ENCODE data around the gene NAPSA. TPM values are rescaled to one million over a fixed set of nuclear protein-coding genes. Genes with fewer than 3 reads are reported as not detected.

The NAPSA gene
- total and polyA plus RNA-seq, 9 of the 15 experiments (the other 6 are each of a cell fraction or from before 2014, with no cell fraction given) = 0.25 to 1.9 (median 0.69) TPM

DNA sequence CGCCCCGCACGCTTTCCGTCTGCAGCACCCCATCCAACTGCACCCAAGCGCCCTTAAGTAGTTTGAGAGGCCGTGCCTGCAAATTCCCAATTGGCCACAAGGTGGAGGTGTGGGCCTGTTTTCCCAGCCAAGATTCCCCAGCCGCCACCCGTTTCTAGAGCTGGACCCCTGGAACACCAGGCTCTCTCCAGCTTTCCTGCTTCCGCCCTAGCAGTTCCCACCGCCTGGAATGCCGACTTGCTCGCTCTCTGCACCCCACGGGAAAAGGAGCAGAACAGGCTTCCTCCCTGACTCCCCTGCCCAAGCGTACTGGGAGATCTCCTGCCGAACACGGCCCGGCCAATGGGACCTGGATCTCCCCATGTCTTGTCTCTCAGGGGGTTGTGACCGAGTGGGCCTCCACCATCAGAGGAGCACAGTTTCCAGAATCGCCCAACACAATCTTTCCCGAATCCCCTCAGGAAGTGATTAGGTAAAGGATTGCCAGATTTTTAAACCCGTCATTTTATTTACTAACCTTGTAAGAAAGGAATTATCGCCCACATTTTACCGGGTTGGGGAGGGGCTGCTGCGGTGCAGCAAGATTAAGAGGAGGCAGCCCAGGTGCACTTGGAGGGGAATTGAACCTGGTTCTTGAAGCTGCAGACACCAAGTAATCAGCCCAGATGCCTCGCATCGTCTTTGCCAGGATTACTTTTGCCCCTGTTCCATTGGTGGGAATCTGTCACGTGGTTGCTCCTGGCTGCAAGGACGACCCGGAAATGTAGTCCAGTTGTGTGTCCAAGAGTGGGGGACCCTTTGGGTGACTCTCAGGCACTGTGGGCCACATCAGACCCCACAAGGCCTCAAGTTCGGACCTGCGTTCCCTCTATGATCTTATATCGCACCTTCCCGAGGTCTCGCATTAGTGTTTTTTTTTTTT, 3.5 kb upstream of the NAPSA start (continued):
- TF ChIP-seq, protein P1, sequence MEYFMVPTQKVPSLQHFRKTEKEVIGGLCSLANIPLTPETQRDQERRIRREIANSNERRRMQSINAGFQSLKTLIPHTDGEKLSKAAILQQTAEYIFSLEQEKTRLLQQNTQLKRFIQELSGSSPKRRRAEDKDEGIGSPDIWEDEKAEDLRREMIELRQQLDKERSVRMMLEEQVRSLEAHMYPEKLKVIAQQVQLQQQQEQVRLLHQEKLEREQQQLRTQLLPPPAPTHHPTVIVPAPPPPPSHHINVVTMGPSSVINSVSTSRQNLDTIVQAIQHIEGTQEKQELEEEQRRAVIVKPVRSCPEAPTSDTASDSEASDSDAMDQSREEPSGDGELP (CRISPR knock-in tag; IDR thresholded peaks at IDR 0.05; ENCODE audit: borderline replicate concordance) = peak; percentile 48; the same call in 1 of the 2 replicates
- TF ChIP-seq U2AF1 (optimal IDR thresholded peaks at IDR 0.05; ENCODE audit: low read depth, low read length) = no peak
- TF ChIP-seq SREBF2 (CRISPR knock-in tag; IDR thresholded peaks at IDR 0.05) = no peak
- TF ChIP-seq, protein P2, sequence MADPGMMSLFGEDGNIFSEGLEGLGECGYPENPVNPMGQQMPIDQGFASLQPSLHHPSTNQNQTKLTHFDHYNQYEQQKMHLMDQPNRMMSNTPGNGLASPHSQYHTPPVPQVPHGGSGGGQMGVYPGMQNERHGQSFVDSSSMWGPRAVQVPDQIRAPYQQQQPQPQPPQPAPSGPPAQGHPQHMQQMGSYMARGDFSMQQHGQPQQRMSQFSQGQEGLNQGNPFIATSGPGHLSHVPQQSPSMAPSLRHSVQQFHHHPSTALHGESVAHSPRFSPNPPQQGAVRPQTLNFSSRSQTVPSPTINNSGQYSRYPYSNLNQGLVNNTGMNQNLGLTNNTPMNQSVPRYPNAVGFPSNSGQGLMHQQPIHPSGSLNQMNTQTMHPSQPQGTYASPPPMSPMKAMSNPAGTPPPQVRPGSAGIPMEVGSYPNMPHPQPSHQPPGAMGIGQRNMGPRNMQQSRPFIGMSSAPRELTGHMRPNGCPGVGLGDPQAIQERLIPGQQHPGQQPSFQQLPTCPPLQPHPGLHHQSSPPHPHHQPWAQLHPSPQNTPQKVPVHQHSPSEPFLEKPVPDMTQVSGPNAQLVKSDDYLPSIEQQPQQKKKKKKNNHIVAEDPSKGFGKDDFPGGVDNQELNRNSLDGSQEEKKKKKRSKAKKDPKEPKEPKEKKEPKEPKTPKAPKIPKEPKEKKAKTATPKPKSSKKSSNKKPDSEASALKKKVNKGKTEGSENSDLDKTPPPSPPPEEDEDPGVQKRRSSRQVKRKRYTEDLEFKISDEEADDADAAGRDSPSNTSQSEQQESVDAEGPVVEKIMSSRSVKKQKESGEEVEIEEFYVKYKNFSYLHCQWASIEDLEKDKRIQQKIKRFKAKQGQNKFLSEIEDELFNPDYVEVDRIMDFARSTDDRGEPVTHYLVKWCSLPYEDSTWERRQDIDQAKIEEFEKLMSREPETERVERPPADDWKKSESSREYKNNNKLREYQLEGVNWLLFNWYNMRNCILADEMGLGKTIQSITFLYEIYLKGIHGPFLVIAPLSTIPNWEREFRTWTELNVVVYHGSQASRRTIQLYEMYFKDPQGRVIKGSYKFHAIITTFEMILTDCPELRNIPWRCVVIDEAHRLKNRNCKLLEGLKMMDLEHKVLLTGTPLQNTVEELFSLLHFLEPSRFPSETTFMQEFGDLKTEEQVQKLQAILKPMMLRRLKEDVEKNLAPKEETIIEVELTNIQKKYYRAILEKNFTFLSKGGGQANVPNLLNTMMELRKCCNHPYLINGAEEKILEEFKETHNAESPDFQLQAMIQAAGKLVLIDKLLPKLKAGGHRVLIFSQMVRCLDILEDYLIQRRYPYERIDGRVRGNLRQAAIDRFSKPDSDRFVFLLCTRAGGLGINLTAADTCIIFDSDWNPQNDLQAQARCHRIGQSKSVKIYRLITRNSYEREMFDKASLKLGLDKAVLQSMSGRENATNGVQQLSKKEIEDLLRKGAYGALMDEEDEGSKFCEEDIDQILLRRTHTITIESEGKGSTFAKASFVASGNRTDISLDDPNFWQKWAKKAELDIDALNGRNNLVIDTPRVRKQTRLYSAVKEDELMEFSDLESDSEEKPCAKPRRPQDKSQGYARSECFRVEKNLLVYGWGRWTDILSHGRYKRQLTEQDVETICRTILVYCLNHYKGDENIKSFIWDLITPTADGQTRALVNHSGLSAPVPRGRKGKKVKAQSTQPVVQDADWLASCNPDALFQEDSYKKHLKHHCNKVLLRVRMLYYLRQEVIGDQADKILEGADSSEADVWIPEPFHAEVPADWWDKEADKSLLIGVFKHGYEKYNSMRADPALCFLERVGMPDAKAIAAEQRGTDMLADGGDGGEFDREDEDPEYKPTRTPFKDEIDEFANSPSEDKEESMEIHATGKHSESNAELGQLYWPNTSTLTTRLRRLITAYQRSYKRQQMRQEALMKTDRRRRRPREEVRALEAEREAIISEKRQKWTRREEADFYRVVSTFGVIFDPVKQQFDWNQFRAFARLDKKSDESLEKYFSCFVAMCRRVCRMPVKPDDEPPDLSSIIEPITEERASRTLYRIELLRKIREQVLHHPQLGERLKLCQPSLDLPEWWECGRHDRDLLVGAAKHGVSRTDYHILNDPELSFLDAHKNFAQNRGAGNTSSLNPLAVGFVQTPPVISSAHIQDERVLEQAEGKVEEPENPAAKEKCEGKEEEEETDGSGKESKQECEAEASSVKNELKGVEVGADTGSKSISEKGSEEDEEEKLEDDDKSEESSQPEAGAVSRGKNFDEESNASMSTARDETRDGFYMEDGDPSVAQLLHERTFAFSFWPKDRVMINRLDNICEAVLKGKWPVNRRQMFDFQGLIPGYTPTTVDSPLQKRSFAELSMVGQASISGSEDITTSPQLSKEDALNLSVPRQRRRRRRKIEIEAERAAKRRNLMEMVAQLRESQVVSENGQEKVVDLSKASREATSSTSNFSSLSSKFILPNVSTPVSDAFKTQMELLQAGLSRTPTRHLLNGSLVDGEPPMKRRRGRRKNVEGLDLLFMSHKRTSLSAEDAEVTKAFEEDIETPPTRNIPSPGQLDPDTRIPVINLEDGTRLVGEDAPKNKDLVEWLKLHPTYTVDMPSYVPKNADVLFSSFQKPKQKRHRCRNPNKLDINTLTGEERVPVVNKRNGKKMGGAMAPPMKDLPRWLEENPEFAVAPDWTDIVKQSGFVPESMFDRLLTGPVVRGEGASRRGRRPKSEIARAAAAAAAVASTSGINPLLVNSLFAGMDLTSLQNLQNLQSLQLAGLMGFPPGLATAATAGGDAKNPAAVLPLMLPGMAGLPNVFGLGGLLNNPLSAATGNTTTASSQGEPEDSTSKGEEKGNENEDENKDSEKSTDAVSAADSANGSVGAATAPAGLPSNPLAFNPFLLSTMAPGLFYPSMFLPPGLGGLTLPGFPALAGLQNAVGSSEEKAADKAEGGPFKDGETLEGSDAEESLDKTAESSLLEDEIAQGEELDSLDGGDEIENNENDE (IDR thresholded peaks at IDR 0.05; ENCODE audit: low read depth, low read length) = no peak
- no peak for TF ChIP-seq XRCC4 (IDR thresholded peaks at IDR 0.05; ENCODE audit: extremely low read depth, insufficient read depth, insufficient read length)
- TF ChIP-seq, protein P3, sequence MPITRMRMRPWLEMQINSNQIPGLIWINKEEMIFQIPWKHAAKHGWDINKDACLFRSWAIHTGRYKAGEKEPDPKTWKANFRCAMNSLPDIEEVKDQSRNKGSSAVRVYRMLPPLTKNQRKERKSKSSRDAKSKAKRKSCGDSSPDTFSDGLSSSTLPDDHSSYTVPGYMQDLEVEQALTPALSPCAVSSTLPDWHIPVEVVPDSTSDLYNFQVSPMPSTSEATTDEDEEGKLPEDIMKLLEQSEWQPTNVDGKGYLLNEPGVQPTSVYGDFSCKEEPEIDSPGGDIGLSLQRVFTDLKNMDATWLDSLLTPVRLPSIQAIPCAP (CRISPR knock-in tag; IDR thresholded peaks at IDR 0.05; ENCODE audit: borderline replicate concordance) = no peak
- TF ChIP-seq TEAD1 (CRISPR knock-in tag; IDR thresholded peaks at IDR 0.05) = no peak
- TF ChIP-seq ATF7 (IDR thresholded peaks at IDR 0.05) = no peak
- no peak; the same call in 1 of the 2 replicates for TF ChIP-seq ETV1 (tag; conservative IDR thresholded peaks at IDR 0.05; ENCODE audit: low read depth)
- TF ChIP-seq ELF1 (tag; IDR thresholded peaks at IDR 0.05) = peak; percentile 83
- TF ChIP-seq EWSR1 (IDR thresholded peaks at IDR 0.05; ENCODE audit: borderline replicate concordance, low read depth, partially characterized antibody) = no peak
- TF ChIP-seq ZNF24 (IDR thresholded peaks at IDR 0.05) = 0 out of 2 replicates have a peak, but pooled peaks have one; percentile 11
- TF ChIP-seq PYGO2 (tag; IDR thresholded peaks at IDR 0.05) = no peak
- TF ChIP-seq PPARD (CRISPR knock-in tag; IDR thresholded peaks at IDR 0.05) = no peak

Data from K562 (cell line).